Neural progenitor cell (in vitro differentiated cells): ENCODE results near the gene EVI2A.

ENCODE experiments used
- CTCF ChIP-seq: fragments of 200-600 bp; sonication (generic); IDR thresholded peaks from 2 replicates; pipeline ENCODE4 v1.5.1; 2017; ENCODE audit warnings: antibody characterized with exemption, mild to moderate bottlenecking
- EZH2 ChIP-seq: fragments of 200-600 bp; sonication (generic); IDR thresholded peaks from 2 replicates; pipeline ENCODE4 v1.6.1; 2017; ENCODE audit warnings: antibody characterized with exemption, mild to moderate bottlenecking, moderate library complexity
- EZH2phosphoT487 ChIP-seq: fragments of 200-600 bp; sonication (generic); IDR thresholded peaks from 2 replicates; pipeline ENCODE4 v1.6.1; 2017; ENCODE audit warnings: antibody characterized with exemption

DNA sequence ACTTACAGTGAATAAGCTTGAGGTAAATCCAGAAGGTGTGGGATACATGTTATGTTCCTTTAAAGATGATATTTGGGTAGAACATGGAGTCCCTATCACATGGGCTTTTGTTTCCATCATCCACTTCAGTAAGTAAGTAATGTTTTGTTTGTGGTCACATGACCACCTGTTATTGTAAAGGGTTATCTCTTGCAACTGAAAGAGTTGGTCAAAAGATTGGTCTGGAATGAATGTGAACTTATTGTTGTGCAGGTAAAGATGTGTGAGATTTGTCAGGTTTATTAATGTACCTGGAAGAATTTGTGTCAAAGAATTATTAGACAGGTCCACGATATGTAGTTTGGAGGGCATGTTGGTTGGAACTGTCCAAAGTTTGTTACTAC, 25.9 kb downstream of the EVI2A start:
- TF ChIP-seq CTCF = no peak
- TF ChIP-seq EZH2 = no peak
- TF ChIP-seq EZH2phosphoT487 = no peak
